Measurements from ENCODE around the gene RNF123.

DNA sequence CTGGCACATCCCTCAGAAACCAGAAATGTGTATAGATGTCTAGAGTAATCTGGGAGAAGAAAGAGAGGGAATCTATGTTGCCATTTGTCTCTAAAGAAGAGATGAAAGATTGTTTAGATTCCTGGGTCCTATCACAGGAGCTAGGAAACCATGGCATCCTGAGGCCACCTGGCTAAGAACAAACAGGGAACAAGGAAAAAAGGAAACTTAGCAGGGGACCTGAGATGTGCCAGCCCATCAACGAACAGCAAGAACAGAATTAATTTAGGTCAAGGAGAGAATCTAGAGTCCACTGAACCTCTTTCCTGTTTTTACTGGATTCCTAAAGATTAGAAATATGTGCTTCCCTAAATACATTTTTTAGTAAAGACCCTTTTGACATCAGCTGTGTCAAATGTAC lies 66.7 kb downstream of the RNF123 start:
- TF ChIP-seq, protein P1, sequence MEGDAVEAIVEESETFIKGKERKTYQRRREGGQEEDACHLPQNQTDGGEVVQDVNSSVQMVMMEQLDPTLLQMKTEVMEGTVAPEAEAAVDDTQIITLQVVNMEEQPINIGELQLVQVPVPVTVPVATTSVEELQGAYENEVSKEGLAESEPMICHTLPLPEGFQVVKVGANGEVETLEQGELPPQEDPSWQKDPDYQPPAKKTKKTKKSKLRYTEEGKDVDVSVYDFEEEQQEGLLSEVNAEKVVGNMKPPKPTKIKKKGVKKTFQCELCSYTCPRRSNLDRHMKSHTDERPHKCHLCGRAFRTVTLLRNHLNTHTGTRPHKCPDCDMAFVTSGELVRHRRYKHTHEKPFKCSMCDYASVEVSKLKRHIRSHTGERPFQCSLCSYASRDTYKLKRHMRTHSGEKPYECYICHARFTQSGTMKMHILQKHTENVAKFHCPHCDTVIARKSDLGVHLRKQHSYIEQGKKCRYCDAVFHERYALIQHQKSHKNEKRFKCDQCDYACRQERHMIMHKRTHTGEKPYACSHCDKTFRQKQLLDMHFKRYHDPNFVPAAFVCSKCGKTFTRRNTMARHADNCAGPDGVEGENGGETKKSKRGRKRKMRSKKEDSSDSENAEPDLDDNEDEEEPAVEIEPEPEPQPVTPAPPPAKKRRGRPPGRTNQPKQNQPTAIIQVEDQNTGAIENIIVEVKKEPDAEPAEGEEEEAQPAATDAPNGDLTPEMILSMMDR (conservative IDR thresholded peaks at IDR 0.05; ENCODE audit: low read depth in 2 of 2) = no peak
- TF ChIP-seq, protein P2, sequence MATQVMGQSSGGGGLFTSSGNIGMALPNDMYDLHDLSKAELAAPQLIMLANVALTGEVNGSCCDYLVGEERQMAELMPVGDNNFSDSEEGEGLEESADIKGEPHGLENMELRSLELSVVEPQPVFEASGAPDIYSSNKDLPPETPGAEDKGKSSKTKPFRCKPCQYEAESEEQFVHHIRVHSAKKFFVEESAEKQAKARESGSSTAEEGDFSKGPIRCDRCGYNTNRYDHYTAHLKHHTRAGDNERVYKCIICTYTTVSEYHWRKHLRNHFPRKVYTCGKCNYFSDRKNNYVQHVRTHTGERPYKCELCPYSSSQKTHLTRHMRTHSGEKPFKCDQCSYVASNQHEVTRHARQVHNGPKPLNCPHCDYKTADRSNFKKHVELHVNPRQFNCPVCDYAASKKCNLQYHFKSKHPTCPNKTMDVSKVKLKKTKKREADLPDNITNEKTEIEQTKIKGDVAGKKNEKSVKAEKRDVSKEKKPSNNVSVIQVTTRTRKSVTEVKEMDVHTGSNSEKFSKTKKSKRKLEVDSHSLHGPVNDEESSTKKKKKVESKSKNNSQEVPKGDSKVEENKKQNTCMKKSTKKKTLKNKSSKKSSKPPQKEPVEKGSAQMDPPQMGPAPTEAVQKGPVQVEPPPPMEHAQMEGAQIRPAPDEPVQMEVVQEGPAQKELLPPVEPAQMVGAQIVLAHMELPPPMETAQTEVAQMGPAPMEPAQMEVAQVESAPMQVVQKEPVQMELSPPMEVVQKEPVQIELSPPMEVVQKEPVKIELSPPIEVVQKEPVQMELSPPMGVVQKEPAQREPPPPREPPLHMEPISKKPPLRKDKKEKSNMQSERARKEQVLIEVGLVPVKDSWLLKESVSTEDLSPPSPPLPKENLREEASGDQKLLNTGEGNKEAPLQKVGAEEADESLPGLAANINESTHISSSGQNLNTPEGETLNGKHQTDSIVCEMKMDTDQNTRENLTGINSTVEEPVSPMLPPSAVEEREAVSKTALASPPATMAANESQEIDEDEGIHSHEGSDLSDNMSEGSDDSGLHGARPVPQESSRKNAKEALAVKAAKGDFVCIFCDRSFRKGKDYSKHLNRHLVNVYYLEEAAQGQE (IDR thresholded peaks at IDR 0.05; ENCODE audit: unreplicated experiment) = no peak

All from GM23338 (cell line).